Activated CD4-positive, alpha-beta T cell treated with anti-CD3 and anti-CD28 coated beads for 48 hours (primary cell): ENCODE results near the gene SORBS2.

ENCODE experiments used
- DNase-seq: peaks from one replicate; pipeline ENCODE4 v3.0.0-alpha.2; 2020

Gene SORBS2

DNA sequence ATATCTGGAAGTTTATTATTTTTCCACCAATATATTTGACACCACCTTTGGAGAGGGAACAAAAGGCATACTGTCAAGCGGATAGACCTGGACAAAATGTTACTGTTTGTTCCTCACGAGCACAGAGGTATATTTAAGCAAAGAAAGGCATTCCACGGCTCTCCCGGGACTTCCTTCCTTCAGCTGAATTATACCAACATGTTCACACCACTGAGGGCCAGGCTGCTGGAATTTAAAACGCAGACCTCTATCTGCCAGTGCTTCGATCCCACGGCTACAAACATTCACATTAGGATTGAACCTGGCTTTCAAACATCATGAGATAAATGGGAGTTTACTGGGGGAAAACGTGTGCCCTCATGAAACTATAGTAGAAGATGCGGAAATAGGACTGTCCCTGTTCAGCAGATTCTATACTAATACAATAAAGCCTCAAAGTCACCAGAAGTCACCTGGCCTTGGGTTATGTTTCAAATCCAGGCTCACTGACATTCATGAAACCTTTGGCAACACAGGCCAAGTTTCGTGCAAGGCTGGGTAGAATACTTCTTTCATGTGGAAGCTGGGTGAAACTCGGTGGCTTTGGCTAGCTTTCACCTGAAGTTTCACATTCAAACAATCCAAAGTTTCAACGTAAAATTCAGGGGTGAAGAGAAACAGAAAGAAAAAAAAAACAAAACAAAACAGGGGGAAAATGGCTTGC is 39.5 kb downstream of the SORBS2 start:
- DNase-seq = no peak

DNA sequence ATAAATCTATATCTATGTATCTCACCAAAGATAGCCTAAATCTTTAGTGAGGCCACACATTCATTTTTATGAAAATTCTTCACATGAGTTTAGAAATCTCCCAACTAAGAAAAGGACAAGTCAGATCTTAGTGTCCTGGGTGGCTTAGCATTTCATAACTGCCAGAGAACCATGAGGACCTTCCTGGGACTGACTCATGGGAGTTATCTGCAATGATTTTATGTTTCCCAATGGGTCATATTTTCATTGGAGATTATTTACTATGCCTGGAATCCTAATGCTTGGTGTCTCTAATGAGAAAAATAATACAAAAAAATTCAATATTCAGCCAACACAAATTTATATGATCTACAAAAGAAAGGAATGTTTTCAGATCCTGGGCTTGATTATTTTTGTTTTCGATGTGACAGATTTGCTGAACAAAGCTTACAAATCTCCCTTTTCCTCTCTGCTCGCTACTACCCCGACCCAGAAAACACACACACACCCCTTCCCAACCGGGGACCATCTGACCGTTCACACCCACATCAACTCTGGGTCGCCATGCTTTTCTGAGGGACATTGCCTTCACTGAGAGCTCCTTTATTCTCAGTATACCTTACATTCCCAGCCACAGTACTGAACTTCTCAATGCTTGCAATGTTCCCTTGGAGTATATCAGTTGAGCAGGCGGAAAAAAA is 40.1 kb downstream of the SORBS2 start:
- DNase-seq = no peak

DNA sequence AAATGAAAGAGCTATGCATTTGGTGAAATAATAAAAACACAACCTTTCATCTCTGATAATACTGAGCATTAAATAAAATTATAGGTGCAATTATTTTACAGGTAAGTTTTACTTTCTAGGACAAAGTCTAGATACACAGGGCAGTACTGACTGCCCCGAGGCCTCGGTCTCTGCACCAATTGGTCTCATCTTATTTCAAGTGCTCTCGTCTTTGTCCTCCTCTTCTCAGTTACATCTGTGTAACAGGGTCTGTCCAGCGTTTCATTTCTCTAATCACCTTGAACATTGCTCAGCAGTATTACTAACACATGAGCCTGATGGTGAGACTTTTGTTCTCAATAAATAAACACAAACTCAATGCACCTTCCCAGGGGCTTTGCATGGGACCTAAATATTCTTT is 44.5 kb downstream of the SORBS2 start:
- no peak for DNase-seq

DNA sequence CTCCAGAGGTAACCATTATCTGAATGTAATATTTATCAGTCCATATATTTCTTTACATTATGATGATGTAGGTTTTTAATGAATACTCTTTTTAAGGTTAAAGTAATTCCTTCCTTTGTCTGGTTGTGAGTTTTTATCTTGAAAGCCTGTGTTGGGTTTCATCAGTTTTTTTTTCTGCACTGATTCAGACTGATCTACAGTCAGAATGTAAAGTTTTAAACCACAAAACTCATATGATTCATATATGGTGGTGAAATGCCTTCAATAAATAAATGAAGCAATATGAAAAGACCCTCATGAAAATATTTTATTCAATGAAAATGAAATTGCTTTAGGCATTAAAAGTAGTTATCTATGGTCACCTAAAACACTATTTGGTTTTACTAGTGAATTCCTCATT is 47.1 kb downstream of the SORBS2 start:
- no peak for DNase-seq

DNA sequence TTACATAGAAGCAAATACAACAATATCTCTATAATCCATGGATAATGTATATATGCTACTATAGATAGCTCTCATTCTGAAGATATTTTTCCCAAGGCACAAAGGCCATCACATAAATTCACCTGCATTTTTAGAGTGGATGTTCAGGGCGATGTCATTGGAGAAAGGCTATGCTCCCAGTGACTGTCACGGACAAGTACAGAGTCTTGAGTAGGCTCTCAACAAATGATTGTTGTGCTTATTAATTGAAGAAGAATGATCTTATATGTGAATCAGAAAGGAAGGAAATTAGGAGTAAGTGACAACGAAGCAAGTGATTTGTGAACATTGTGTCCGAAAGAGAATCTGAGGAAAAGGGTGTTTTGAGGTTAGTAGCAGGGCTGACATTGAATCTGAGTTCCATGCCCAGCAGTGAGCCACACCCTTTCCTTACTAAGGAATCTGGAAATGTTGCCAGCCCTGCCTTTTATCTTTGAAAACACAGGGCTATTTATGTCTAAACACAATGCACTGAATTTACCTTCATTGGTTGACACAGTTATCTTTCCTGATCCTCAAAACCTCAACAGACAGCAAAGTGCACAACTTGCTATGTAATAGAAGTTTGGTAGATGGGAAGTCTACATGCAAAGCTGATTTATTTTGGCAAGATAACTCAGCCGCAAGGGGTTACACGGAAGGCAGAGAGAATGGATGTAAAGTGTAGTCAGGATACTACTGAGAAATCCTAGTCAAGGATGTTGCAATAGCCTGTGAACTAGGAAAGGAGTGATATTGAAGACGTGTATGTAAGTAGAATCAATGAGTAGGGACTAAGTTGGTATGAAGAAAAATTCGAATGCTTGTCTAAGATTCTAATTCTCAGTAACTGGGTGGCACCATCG is 50.4 kb downstream of the SORBS2 start:
- no peak for DNase-seq

DNA sequence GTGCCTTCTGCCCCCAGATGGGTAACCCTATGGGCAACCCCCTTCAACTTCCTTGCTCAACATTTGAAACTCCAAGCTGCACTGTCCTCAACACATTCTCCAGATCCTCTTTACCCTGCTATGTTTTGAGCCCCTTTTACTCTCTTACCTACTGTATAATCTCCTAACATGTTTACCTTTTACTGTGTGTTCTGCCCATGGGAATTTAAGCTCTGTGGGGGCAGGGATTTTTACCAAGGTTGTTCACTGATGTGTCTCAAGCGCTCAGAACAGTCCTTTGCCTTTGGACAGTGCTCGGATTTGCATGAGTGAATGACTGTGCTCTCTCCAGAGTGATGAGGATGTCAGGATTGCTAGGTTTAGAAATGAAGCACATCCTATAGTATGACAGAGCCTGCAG is 53.2 kb downstream of the SORBS2 start:
- DNase-seq = no peak

DNA sequence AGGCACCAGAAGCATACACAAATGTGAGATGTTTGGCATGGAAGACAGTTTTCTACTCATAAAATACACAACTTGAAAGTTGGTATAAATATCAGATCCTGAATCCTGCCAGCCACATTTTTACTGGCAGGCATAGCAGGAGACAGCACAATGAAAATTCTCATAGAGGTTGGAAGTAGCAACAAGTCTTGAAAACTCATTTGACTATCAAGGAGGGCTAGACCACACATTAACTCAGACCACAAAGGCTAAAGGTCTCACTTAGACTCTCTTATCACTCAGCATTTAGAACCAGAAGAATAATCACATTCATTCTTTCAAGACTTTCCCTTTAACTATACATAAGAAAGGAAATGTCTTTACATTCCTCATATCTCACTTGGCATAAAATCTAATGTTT is 56.5 kb downstream of the SORBS2 start:
- no peak for DNase-seq

DNA sequence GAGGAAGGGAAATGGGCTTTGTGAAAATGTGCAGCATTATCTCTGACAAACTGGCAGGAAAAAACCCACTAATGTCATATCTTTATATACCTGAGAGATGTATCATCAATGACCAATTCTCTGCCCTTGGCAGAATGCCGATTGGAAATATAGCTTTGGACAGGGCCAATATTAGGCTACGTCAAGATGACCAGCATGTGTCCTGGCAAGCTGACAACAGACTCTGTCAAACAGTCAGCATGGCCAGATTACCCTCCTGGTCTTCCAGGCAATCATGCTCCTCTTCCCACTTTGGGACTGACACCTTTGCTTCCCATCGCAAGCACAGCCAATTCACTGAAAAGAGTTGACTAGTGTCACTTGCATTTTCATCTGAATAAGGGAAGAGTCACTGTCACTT is 57.0 kb downstream of the SORBS2 start:
- DNase-seq = no peak

DNA sequence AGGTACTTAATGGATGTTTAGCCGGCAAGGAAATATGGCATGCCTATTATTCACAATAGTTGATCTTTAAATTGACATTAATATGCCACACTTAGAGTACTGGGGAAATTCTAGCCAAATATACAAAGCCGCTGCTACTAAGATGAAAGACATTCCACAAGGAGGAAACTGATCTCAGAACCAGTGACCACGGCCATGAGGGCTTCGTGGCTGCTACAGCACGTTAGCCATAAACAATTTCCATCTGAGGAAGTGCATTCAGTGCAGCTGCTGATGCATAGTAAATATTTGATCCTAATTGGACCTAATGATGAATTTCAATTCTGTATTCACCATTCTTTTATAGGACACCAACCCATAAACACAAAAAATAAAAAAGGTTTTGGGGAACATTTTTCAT is 59.1 kb downstream of the SORBS2 start:
- no peak for DNase-seq

DNA sequence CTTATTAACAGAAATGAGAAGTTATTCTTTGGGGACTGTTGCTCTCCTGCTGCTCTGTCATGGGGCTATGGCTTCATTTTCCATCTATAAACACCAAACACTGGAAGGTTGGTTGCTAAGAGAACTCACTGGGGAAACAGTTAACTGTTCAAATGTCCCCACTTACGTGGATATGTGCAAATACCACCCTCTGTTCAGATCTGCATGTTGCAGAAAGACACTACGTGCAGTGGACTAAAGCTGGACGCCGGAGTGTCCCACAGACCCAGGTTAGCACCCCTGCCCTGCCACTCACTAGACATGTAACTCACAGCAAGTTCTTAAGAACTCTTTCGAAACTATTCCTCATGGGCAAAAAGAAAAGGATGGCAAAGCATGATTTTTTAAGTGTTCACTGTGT is 62.1 kb downstream of the SORBS2 start:
- no peak for DNase-seq

DNA sequence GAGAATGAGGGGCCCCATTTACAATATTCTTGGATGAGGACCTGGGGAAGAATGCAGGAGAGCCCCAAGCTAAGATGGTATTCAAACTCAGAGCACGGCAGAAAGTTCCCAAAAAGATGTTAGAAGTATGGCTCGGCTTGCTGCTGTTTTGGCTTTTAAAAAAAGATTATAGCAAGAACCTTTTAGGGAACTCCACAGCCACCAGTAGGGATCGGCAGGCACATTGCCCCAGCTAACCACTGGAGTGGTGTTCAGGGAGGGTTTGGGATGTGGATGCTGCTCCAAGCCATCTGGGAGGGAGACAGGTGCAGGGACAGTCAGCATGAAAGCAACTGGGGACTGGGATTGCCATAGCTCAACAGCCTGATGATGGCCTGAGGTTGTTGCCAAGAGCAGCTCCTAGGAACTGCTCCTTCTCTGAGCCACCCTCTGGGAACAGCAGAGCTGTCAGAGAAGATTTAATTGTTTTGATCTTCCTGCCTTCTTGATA is 63.0 kb downstream of the SORBS2 start:
- DNase-seq = no peak

DNA sequence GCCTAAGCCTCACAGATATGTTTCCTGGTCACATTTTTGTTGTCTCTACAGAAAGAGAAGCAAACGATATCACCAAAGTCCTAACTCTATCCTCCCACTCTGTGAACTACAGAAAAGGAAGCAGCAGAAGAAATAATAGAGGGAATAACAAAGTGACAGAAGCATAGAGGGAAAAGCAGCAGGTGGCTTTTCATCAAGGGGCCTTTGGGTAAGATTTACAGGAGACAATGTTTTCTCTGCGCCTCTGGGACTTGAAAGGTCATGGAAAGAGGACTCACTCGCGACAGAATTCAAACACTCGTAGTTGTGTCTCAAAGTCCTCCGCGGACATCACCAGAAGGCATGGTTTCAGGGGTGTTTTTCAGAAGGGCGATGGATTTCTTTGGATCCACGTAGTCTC is 66.1 kb downstream of the SORBS2 start:
- DNase-seq = no peak

DNA sequence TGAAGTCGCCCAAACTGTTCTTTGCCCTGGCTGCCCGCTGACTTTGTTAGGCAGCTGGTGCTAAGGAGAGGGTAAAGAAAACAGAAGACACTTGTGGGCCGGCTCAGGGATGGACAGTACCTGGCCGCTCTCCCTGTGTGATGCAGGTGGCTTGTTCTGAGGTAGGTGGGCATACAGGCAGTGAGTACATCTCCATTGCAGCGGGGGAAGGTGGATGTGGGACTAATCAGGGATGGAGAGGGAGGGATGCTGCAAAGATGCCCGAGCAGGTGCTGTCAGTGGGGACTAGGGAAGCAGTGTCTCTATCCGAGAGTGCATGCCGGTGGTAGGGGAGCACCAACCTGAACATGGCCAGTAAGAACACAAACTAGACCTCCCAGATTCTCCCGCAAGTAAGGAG is 67.0 kb downstream of the SORBS2 start:
- DNase-seq = no peak

DNA sequence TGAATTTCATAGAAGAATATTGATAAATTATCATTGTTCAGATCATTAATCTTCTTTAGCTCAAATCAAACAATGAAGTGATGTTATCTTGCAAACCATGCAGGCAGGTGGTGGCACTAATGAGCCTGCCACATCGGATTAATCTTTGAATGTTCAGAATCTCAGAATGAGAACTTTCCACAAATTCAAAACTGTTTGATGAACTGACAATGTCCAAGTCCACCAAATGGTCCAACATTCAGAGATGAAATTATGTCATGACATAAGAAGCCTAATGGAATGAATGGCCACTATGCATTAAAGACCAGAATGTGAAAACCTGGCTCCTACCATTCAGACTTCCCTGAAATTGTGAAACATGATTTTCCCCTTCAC is 67.5 kb downstream of the SORBS2 start:
- no peak for DNase-seq

DNA sequence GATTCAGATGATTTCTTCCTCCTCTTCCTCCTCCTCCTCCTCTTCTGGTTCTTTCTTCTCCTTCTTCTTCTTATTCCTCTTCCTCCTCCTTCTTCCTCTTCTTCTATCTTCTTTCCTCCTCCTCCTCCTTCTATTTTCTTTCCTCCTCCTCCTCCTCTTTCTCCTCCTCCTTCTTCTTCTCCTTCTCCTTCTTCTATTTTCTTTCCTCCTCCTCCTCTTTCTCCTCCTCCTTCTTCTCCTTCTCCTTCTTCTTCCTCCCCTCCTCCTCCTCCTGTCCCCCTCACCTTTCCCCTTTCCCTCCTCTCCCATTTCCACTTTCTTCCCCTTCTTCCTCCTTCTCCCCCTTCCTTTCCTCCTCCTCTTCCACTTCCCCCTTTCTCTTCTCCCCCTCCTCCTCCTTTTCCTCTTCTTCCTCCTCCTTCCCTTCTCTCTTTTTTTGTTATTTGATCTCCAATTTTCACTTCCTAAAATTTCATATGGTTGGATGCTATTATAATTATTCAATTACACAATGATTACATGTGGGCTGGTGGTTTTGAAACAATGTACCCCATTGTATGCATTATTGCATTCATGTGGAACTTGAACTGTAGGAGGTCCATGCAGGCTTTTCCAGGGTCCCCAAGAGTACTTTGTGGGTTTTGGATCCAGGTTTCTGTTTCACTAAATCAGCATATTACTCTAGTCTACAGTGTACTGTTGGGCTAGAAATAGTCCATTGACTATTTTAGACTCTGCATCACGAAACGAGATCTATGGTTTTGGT is 68.1 kb downstream of the SORBS2 start:
- DNase-seq = no peak

DNA sequence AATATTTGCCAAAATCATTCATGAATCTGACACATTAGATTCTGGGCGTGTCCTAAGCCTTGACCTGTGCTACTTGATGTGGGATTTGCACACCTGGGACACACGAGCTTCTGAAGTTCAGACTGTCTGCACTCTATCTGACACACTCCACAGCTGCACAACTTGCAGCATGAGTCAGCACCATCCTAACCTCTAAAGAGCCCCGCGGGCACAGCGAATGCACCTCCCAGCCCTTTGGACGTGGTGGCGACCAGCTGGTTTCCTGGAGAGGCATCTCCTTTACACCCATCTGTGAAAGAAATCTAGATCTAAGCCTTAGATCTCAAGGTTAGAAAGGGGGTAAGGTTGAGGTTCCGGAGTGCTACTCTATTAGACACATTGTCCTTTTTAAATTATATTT is 69.2 kb downstream of the SORBS2 start:
- no peak for DNase-seq

DNA sequence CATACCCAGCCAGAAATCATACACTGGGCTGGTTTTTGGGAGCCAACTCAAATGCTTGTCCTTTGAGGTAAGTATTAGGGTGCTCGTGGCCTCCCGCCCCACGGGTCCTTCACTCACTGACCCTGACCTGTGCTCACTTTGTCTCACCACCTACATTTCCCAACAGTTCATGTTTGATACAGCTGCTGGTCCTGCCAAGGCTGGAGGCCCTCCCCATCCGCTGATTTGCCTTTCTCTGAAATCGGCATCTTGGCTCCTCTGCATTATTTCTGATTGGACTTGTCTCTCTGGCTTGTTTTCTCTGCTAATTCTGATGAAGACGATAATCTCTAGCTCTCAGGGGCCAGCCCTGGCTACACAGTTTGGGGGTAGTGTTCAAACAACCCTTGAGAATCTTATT is 70.2 kb downstream of the SORBS2 start:
- DNase-seq = no peak

DNA sequence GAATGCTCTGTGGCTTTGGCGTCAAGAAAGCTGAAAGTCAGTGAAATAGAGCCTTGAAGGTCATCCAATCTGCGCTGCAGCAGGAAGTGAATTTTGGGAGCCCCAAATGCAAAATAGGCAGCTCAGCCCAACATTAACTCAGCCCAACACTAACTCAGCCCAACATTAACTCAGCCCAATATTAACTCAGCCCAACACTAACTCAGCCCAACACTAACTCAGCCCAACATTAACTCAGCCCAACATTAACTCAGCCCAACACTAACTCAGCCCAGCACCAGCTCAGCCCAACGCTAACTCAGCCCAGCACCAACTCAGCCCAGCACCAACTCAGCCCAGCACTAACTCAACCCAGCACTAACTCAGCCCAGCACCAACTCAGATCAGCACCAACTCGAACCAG is 71.5 kb downstream of the SORBS2 start:
- DNase-seq = no peak

DNA sequence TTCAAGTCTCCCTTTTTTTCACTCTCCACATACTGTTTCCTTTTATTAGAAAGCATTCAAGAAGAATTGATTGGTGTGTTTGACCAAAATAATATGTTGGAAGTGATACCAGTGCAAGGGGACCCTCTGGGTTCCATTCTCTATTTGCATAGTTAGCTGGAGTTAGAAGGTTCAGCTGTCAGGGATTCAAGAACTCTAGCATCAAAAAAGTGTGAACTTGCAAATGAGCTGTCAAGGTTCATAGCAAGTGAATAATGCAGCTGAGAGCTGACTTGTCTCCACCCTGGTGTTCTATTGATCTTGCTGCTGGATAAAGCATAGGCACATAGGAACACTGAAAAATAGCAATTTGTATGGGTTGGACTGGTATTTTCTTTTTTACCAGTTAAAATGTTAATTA is 73.2 kb downstream of the SORBS2 start:
- no peak for DNase-seq

DNA sequence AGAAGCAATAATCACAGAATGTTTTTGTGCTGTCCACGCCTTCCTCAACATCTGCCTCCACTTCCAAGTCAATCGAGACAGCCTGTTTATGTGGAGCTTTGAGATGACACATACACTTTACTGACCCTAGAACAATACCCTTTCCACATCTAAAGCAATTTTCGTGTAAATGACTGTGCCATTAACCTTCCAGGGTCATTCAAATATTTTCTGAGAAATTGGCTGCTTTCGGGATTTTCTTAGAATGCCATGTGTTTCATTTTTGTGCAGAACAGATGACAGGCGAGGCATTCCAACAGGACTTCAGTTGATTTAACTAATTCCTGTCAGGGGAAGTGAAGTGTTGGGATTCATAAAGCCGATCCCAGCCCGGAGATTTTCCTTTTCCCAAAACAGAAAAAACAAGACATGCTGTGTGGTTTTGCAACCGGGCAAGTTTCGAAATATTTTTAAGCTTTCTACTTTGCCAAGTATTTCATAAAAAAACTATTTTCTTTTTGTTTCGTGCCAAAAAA is 73.9 kb downstream of the SORBS2 start:
- no peak for DNase-seq

DNA sequence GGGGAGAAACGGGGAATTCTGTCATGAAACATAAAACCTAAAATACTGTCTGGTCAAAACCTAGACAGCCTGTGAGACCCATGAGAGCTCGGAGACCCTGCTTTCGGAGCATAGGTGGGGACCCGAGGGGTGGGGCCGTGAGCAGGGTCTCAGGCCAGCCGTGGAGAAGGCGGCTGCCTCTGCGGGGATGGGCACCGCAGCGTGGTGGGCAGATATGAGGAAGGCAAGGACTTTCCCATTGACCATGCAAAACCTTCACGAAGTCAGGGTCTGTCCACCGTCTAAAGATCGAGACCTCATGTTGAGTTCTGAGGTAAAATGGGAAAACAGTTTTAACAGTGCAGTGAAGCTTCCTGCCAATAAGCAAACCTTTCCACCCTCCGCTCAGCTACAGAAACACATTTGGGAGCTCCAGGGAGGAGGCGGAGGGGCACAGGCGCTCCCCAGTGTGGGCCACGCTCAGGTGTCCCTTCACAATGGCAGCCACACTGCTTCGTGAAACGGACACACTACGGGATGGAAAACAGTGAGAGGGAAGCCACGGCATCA is 74.4 kb downstream of the SORBS2 start:
- no peak for DNase-seq

DNA sequence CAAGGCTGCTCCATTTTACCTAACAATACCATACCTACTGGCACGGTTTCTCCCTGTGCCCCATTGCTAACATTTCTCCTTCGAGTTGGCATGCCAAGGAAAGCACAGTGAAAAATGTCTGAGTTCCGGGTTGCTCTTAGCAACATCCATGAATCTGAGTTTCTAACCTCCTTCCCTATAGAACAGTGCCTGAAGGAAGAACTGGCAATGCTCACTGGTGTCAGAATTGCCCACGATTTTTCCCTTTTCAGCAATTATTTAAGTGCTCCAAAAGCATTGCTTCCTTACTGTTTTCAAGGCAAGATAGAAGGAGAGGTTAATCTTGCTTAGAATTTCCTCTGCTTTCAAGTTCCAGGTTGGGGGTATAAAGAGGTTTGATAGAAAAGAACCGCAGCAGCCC is 75.1 kb downstream of the SORBS2 start:
- no peak for DNase-seq
